HFF-Myc (cell line): ENCODE data around the gene FIGLA.

Experiments used
- DNase-seq: peaks from one replicate; pipeline ENCODE4 v3.0.0-alpha.2; 2011; ENCODE audit warnings: low read depth; ENCODE audit errors: extremely low read depth
- H3K4me3 ChIP-seq: replicated peaks from 2 replicates; pipeline ENCODE4 v1.5.1; 2011; ENCODE audit warnings: low read depth, mild to moderate bottlenecking, control low read depth, low read length
- TF ChIP-seq, protein P1 (sequence below): IDR thresholded peaks from 2 replicates; pipeline ENCODE4 v1.5.1; 2012; ENCODE audit warnings: mild to moderate bottlenecking, low read depth, low read length, control low read depth; ENCODE audit errors: missing control alignments

FIGLA gene

DNA sequence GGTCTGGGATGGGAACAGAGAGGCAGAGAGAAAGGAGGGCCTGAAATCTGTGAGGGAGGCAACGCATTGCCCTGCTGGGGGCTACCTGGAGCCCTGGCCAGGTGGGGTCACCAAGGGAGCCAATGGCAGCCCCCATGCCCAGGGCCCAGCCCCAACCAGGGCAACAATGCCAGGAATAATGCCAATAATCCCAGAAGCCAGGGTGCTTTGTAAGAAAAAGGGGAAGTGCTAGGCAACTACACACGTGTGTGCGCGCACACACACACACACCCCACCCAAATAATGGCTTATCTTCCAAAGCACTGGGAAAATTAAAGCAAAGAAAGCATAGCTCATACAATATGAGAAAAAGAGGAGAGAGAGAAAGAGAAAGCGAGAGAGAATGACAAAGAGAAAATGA lies 36.9 kb upstream of the FIGLA start:
- DNase-seq, result no peak
- H3K4me3 ChIP-seq, result no peak overlapping the region
- TF ChIP-seq, protein P1, sequence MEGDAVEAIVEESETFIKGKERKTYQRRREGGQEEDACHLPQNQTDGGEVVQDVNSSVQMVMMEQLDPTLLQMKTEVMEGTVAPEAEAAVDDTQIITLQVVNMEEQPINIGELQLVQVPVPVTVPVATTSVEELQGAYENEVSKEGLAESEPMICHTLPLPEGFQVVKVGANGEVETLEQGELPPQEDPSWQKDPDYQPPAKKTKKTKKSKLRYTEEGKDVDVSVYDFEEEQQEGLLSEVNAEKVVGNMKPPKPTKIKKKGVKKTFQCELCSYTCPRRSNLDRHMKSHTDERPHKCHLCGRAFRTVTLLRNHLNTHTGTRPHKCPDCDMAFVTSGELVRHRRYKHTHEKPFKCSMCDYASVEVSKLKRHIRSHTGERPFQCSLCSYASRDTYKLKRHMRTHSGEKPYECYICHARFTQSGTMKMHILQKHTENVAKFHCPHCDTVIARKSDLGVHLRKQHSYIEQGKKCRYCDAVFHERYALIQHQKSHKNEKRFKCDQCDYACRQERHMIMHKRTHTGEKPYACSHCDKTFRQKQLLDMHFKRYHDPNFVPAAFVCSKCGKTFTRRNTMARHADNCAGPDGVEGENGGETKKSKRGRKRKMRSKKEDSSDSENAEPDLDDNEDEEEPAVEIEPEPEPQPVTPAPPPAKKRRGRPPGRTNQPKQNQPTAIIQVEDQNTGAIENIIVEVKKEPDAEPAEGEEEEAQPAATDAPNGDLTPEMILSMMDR, result no peak

DNA sequence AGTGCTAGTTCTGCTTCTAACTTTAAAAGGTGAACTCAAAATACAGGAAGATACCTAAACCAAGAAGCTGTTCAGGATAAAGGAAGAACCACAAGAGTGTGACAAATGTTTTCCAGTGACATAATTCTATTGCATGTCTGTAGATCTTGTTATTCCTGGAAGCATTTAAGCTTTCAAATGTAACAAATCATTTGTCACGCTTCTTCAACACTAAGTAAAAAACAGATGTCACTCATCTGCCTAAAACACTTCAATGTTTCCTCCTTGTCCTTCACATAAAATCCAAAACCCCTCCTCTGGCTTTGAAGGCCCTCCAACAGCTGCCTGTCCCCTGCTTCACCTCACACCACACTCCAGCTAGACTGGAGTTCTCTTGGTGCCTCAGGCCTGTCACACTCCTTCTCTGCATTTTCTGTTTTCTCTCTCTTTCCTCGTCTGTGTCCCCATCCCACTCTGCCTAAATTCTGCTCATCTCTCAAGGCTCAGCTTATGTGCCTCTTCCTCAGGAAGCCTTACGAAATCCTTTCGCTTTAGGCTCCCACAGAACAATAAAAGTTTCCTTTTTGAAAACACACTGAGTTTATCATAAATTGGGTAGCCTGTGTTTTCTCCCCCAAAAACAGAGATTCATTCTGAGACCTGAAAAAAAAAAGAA lies 36.4 kb upstream of the FIGLA start:
- TF ChIP-seq, protein P1, result no peak
- no peak for DNase-seq
- no peak overlapping the region for H3K4me3 ChIP-seq

DNA sequence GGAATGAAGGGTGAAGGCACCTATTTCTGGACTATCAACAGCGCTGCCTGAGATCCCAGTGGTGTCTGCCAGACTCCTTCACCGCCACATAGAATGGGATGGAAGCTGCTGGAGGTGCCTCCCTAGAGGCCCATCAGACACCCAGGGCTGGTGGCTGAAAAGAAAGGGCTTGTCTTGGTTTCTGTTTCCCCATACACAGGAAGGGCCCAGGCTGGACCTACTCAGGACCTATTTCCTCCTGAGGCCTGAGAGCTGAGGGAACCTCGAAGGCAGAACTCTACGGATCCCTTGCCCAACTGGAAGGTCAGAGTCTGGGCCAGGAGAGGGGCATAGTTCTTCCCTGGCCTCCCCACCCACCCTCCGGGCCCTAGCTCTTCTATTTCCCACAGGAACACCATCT lies 32.8 kb upstream of the FIGLA start:
- H3K4me3 ChIP-seq, result no peak overlapping the region
- TF ChIP-seq, protein P1, result no peak
- no peak for DNase-seq

DNA sequence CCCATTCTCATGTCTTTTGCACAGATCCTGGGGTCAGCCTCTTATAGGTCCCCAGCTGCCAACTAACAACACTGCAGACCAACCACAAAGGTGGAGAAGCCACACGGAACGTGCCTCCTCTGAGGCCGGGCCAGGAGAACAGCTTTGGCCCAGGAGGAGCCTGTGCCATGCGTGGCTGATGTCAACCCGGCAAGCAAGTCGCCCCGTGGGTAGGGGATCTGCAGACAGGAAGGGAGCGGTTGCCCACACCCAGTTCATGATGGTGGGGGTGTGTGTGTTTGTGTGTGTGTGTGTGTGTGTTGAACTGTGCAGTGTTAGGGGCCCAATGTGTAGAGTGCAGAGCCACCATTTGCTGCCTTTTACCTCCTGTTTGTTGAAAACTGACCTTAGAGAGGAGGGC lies 32.4 kb upstream of the FIGLA start:
- no peak for DNase-seq
- TF ChIP-seq, protein P1, result no peak
- H3K4me3 ChIP-seq, result no peak overlapping the region

DNA sequence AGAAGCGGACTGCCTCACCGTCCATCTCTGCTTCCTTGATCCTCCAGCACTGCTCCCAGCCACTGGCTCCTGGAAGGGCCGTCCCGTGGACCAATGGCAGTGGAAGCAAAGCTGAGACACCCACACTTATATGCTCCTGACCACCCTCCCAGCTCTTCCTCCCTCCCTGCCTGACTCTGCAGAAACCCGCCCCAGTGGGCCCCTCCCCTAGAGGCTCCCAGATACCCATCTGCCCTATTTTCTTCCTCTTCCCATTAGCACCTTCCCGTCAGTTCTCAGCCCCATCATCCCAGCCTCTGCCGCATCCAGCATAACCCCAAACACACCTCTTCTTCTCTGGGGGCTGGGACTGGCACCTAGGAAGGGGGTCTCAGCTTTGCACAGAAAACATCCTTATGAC lies 30.1 kb upstream of the FIGLA start, which contains the start of gene CLEC4F:
TSS of gene CLEC4F (minus strand) at position 101 of the 400 bp plus-strand sequence. CDS start at position 25, 76 bp downstream.
- H3K4me3 ChIP-seq, result no peak within 1 kb of the TSS
- DNase-seq, result no peak
- TF ChIP-seq, protein P1, result no peak

DNA sequence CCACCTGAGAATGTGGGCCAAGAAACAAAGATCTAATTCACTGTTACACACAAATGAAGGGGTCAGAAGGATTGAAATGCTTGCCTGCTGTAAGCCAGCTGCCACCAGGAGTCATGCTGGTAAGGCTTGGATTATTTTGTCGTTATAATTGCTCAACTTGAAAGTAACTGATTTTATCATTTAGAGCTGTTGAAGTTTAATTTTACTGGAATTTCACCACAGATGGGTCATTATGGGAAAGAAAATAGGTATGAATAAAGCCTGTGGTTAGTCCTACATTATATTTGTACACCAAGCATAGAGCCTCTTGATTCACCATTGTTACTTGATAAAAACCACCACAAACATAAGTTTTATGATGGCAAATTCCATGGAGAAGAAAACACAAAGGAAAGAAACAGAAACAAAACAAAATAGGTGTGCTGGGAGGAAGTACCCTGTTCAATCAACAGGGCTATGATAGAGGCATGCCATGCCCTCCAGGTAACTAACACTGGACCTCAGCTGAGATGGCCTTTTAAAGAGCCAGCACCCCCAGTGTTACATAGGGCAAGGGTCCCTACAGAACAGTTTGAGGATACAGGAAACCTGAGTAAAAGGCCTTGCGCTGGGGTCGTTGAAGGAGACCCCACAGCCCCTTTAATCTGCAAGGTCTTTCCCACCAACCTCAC lies 27.0 kb upstream of the FIGLA start:
- no peak overlapping the region for H3K4me3 ChIP-seq
- TF ChIP-seq, protein P1, result no peak
- DNase-seq, result no peak
